A549 (cell line): ENCODE results near the gene DOCK10.

Experiments used
- BCL3 ChIP-seq: fragments of >200 bp; sonication (Bioruptor Twin); formaldehyde crosslinking; IDR thresholded peaks from 3 replicates; pipeline ENCODE4 v1.6.1; 2016
- CHD2 ChIP-seq: fragments of 150-350 bp; IDR thresholded peaks from 2 replicates; pipeline ENCODE4 v1.6.1; 2014; ENCODE audit warnings: low read length; ENCODE audit not compliant: partially characterized antibody
- CTCF ChIP-seq: fragments of >200 bp; sonication (Bioruptor Twin); formaldehyde crosslinking; IDR thresholded peaks from 3 replicates; pipeline ENCODE4 v1.5.1; 2016
- ESRRA ChIP-seq: fragments of 150-350 bp; IDR thresholded peaks from 2 replicates; pipeline ENCODE4 v1.6.1; 2014; ENCODE audit warnings: mild to moderate bottlenecking, low read length, borderline replicate concordance
- JUNB ChIP-seq: fragments of >200 bp; sonication (Bioruptor Twin); formaldehyde crosslinking; IDR thresholded peaks from 2 replicates; pipeline ENCODE4 v1.6.1; 2016
- KDM5A ChIP-seq: fragments of 200-600 bp; sonication (generic); IDR thresholded peaks from 2 replicates; pipeline ENCODE4 v1.6.1; 2016; ENCODE audit warnings: antibody characterized with exemption, mild to moderate bottlenecking
- MAX ChIP-seq: IDR thresholded peaks from 2 replicates; pipeline ENCODE4 v1.6.1; 2012
- PBX3 ChIP-seq: IDR thresholded peaks from 2 replicates; pipeline ENCODE4 v1.6.1; 2012
- POLR2A ChIP-seq: IDR thresholded peaks from 2 replicates; pipeline ENCODE4 v1.6.1; 2012; ENCODE audit warnings: mild to moderate bottlenecking, low read length
- RNF2 ChIP-seq: fragments of 200-600 bp; sonication (generic); IDR thresholded peaks from 2 replicates; pipeline ENCODE4 v1.6.1; 2016; ENCODE audit warnings: low read depth, mild to moderate bottlenecking, antibody characterized with exemption, moderate library complexity, borderline replicate concordance
- SREBF2 ChIP-seq: fragments of 450-650 bp; IDR thresholded peaks from 2 replicates; pipeline ENCODE4 v1.6.1; 2014; ENCODE audit warnings: mild to moderate bottlenecking, moderate library complexity

- TF ChIP-seq JUNB, result no peak
- no peak for TF ChIP-seq BCL3
- TF ChIP-seq CTCF, result no peak
- no peak for TF ChIP-seq POLR2A
- TF ChIP-seq RNF2, result no peak
- no peak for TF ChIP-seq CHD2
- no peak for TF ChIP-seq PBX3
- no peak for TF ChIP-seq MAX
- no peak for TF ChIP-seq ESRRA
- no peak for TF ChIP-seq KDM5A
- TF ChIP-seq SREBF2, result no peak
These were observed 4.1 kb downstream of the DOCK10 start for GRCh38 chr2:225038231-225038523.
